CD14-positive monocyte (primary cell): Measurements from ENCODE around the gene PTH2R. TPM values are rescaled to one million over a fixed set of nuclear protein-coding genes. Genes with fewer than 3 reads are reported as not detected.

ENCODE experiments used
- DNase-seq, 3 donors: peaks; one replicate each; pipeline ENCODE4 v3.0.0-alpha.2; 2011 to 2022
- H2AFZ ChIP-seq: 2 replicates; pipeline ENCODE4 v1.6.0; 2012; ENCODE audit warnings: mild to moderate bottlenecking, low read depth, low read length, inconsistent platforms; ENCODE audit not compliant: insufficient read depth, poor library complexity, severe bottlenecking
- H3K27ac ChIP-seq, 2 donors: 1 replicate in 1 of 2; 2 replicates in 1 of 2; pipeline ENCODE4 v1.5.1; 2012 to 2013; ENCODE audit warnings: low read length in 2 of 2, control low read depth in 1 of 2, inconsistent platforms in 1 of 2, low read depth in 1 of 2, mild to moderate bottlenecking in 1 of 2
- H3K27me3 ChIP-seq, 2 donors: one replicate each; pipeline versions ENCODE4 v1.6.0 to v1.6.1; 2011 to 2013; ENCODE audit warnings: low read length in 2 of 2; ENCODE audit not compliant: control insufficient read depth in 2 of 2, insufficient read depth in 2 of 2
- H3K36me3 ChIP-seq, 2 donors: replicated peaks in 1 of 2; 1 replicate in 1 of 2; 2 replicates in 1 of 2; pipeline versions ENCODE4 v1.5.1 to v1.6.1; 2012 to 2013; ENCODE audit warnings: low read length in 2 of 2, control low read depth in 1 of 2, inconsistent platforms in 1 of 2, mild to moderate bottlenecking in 1 of 2; ENCODE audit not compliant: insufficient read depth in 2 of 2, control insufficient read depth in 1 of 2
- H3K4me1 ChIP-seq, 2 donors: 1 replicate in 1 of 2; 2 replicates in 1 of 2; pipeline versions ENCODE4 v1.5.1 to v1.6.1; 2012 to 2013; ENCODE audit warnings: low read length in 2 of 2, control low read depth in 1 of 2, inconsistent platforms in 1 of 2, mild to moderate bottlenecking in 1 of 2, moderate library complexity in 1 of 2; ENCODE audit not compliant: insufficient read depth in 2 of 2, control insufficient read depth in 1 of 2
- H3K4me2 ChIP-seq: replicated peaks from 2 replicates; pipeline ENCODE3; 2012; ENCODE audit warnings: low read length, moderate library complexity, mild to moderate bottlenecking; ENCODE audit not compliant: poor library complexity, severe bottlenecking; ENCODE audit errors: extremely low read depth
- H3K4me3 ChIP-seq, 3 experiments: fragments of 200-600 bp in 1 of 3; sonication (generic) in 1 of 3; replicated peaks in 1 of 3; 1 replicate in 2 of 3; 2 replicates in 1 of 3; pipeline ENCODE4 v1.5.1; 2011 to 2013; ENCODE audit warnings: low read length in 3 of 3, mild to moderate bottlenecking in 3 of 3, control low read depth in 2 of 3, low read depth in 2 of 3, inconsistent platforms in 1 of 3, moderate library complexity in 1 of 3
- H3K79me2 ChIP-seq: 2 replicates; pipeline ENCODE4 v1.6.0; 2012; ENCODE audit warnings: mild to moderate bottlenecking, control low read depth, inconsistent platforms, low read length, moderate library complexity; ENCODE audit not compliant: insufficient read depth
- H3K9ac ChIP-seq: 2 replicates; pipeline ENCODE4 v1.6.0; 2017; ENCODE audit warnings: low read length, mild to moderate bottlenecking; ENCODE audit not compliant: insufficient read depth, poor library complexity, severe bottlenecking
- H3K9me3 ChIP-seq, 2 donors: replicated peaks in 1 of 2; 1 replicate in 1 of 2; 2 replicates in 1 of 2; pipeline versions ENCODE4 v1.5.1 to v1.6.1; 2012 to 2013; ENCODE audit warnings: low read length in 2 of 2, control low read depth in 1 of 2; ENCODE audit not compliant: control insufficient read depth in 1 of 2, insufficient read depth in 1 of 2
- H4K20me1 ChIP-seq: 2 replicates; pipeline ENCODE4 v1.6.0; 2012; ENCODE audit warnings: mild to moderate bottlenecking, low read length, control low read depth, moderate library complexity; ENCODE audit not compliant: insufficient read depth
- H3K27ac Mint-ChIP-seq, 7 donors: one replicate each; pipeline ENCODE4 v1.8.0; 2020; ENCODE audit warnings: mild to moderate bottlenecking in 7 of 7, mixed read lengths in 7 of 7, moderate library complexity in 6 of 7, inconsistent platforms in 2 of 7
- H3K27me3 Mint-ChIP-seq, 3 donors: one replicate each; pipeline ENCODE4 v1.8.0; 2021 to 2022; ENCODE audit warnings: low read depth in 3 of 3, mild to moderate bottlenecking in 3 of 3, mixed read lengths in 3 of 3, moderate library complexity in 3 of 3, inconsistent platforms in 1 of 3
- H3K36me3 Mint-ChIP-seq, 2 donors: one replicate each; pipeline ENCODE4 v1.8.0; 2020; ENCODE audit warnings: mixed read lengths in 2 of 2, inconsistent platforms in 1 of 2, mild to moderate bottlenecking in 1 of 2
- H3K4me1 Mint-ChIP-seq: one replicate; pipeline ENCODE4 v1.8.0; 2020; ENCODE audit warnings: mild to moderate bottlenecking, mixed read lengths
- H3K4me3 Mint-ChIP-seq, 2 donors: one replicate each; pipeline ENCODE4 v1.8.0; 2020; ENCODE audit warnings: mild to moderate bottlenecking in 2 of 2, mixed read lengths in 2 of 2, moderate library complexity in 1 of 2
- H3K9me3 Mint-ChIP-seq, 7 donors: one replicate each; pipeline ENCODE4 v1.8.0; 2020 to 2022; ENCODE audit warnings: mixed read lengths in 7 of 7, mild to moderate bottlenecking in 6 of 7, moderate library complexity in 6 of 7, inconsistent platforms in 2 of 7
- CTCF ChIP-seq: fragments of 200-600 bp; IDR thresholded peaks from one replicate; pipeline ENCODE4 v1.8.0; 2022; ENCODE audit warnings: antibody characterized with exemption, mild to moderate bottlenecking
- WGBS: methylation state at CpG from one replicate; pipeline ENCODE4 v1.1.5; 2013; ENCODE audit warnings: missing lambda C conversion rate; ENCODE audit not compliant: insufficient coverage; 5-methylcytosine and 5-hydroxymethylcytosine counted together
- intact Hi-C, 2 donors: fragments of 100-400 bp; cut with micrococcal nuclease; formaldehyde crosslinking; loops; one replicate each; pipeline versions ENCODE4 v1.15.0 to v1.15.1; 2023
- polyA plus RNA-seq, 3 donors: library from polyadenylated mRNA; depleted of rRNA in 1 of 3; unstranded in 2 of 3; stranded (reverse) in 1 of 3; fragments of 300-500 nt in 2 of 3; fragments of >200 nt in 1 of 3; fragmentation: Illumina TruSeq in 2 of 3; gene quantifications; 1 replicate in 2 of 3; 2 replicates in 1 of 3; pipeline ENCODE4 v1.2.3, GENCODE V29; 2012 to 2021

PTH2R gene
- polyA plus RNA-seq, 3 donors, result 0.07 to 0.12 (median 0.11) TPM

GRCh38 chr2:208509586-208509985 is 103.0 kb downstream of the PTH2R start:
- peaks cover 0 to 2% (median 2%) of the 10 kb centered on the region in 3 donors for H3K27me3 Mint-ChIP-seq
- no peaks in the 10 kb centered on the region for H4K20me1 ChIP-seq
- intact Hi-C loops, result no loop called here
- no peak overlapping the region for H3K9ac ChIP-seq
- DNase-seq, result no peak
- no peaks in the 10 kb centered on the region for H3K4me1 Mint-ChIP-seq
- no peak overlapping the region for H3K27ac ChIP-seq
- no peak overlapping the region for H3K4me3 ChIP-seq
- TF ChIP-seq CTCF, result no peak
- H3K27ac Mint-ChIP-seq, result no peak overlapping the region
- peaks cover 3 to 9% (median 5%) of the 10 kb centered on the region in 7 donors for H3K9me3 Mint-ChIP-seq
- H3K4me3 Mint-ChIP-seq, result no peak overlapping the region
- H3K36me3 Mint-ChIP-seq, result no peaks in the 10 kb centered on the region
- H3K9me3 ChIP-seq, result no peaks in the 10 kb centered on the region
- no peaks in the 10 kb centered on the region for H3K36me3 ChIP-seq
- H3K79me2 ChIP-seq, result no peaks in the 10 kb centered on the region
- H2AFZ ChIP-seq, result no peak overlapping the region
- H3K4me1 ChIP-seq, result no peaks in the 10 kb centered on the region
- H3K27me3 ChIP-seq, result no peaks in the 10 kb centered on the region
- H3K4me2 ChIP-seq, result no peak overlapping the region

- Mint-ChIP-seq H3K27me3 (peaks cover 0 to 2% (median 0%) of the 10 kb centered on the region in 3 donors), H3K4me3 (no peak overlapping the region), H3K9me3 (peaks cover 5 to 16% (median 6%) of the 10 kb centered on the region in 7 donors), H3K36me3 (no peaks in the 10 kb centered on the region), H3K4me1 (no peaks in the 10 kb centered on the region), H3K27ac (no peak overlapping the region)
- no peaks in the 10 kb centered on the region for H3K4me1 ChIP-seq
- DNase-seq, result no peak
- intact Hi-C loops, result no loop called here
- H2AFZ ChIP-seq, result no peak overlapping the region
- no peak overlapping the region for H3K9ac ChIP-seq
- no peak for TF ChIP-seq CTCF
- H3K36me3 ChIP-seq, result no peaks in the 10 kb centered on the region
- H3K4me3 ChIP-seq, result no peak overlapping the region
- H3K4me2 ChIP-seq, result no peak overlapping the region
- H3K9me3 ChIP-seq, result peaks cover 0 to 4% of the 10 kb centered on the region in 2 donors
- H4K20me1 ChIP-seq, result no peaks in the 10 kb centered on the region
- no peaks in the 10 kb centered on the region for H3K27me3 ChIP-seq
- H3K79me2 ChIP-seq, result no peaks in the 10 kb centered on the region
- WGBS, result no CpG with 5 or more reads among the region's 3 CpGs
- H3K27ac ChIP-seq, result no peak overlapping the region
Measured at GRCh38 chr2:208511016-208511415, 104.4 kb downstream of the PTH2R start.
